Measurements from ENCODE around the gene NTM.
"Not testable (repeated sequence)": the region's sequence is repeated elsewhere in the genome, so short reads cannot be mapped to it uniquely, and the experiment has no call there.

NTM gene

GRCh38 chr11:131908316-131908715 lies 537.9 kb downstream of the NTM start:
- no peak for DNase-seq

DNA sequence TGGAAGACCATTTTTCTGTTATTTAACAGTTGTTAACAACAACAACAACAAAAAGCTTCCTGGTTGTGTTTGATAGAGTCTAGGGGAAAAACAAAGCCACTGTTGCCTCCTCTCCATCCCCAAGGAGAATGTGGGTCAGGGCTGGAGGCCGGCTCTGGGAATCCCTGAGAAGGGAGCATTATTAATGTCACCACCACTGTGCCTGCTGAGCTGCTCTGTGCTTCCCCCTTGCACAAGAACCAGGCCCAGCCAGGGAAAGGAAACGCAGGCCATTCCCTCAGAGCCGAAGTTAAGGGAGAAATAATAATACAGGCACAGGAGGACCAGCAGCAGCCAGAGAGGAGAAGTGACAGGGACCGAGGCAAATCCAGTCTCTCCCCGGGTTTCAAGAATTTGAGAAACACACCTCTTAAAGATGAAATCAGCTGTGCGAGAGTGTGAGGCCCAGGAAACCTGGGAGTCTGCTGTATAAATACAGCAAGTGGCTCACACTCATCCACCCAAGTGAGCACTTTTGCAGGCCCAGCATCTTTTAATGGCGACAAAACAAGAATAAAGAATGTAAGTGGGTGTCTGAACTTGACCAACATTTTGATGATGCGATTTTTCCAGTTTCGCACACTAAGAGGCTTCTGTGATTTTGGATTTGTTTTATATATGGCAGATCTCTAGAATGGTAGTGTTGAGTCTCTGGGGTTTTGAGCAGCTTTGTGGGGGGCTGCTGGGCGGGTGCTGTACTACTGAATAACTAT lies 539.2 kb downstream of the NTM start:
- no peak for DNase-seq

GRCh38 chr11:131910178-131910522 lies 539.7 kb downstream of the NTM start:
- DNase-seq: no peak

- DNase-seq: no peak
These were observed 540.3 kb downstream of the NTM start for GRCh38 chr11:131910523-131911387.

DNA sequence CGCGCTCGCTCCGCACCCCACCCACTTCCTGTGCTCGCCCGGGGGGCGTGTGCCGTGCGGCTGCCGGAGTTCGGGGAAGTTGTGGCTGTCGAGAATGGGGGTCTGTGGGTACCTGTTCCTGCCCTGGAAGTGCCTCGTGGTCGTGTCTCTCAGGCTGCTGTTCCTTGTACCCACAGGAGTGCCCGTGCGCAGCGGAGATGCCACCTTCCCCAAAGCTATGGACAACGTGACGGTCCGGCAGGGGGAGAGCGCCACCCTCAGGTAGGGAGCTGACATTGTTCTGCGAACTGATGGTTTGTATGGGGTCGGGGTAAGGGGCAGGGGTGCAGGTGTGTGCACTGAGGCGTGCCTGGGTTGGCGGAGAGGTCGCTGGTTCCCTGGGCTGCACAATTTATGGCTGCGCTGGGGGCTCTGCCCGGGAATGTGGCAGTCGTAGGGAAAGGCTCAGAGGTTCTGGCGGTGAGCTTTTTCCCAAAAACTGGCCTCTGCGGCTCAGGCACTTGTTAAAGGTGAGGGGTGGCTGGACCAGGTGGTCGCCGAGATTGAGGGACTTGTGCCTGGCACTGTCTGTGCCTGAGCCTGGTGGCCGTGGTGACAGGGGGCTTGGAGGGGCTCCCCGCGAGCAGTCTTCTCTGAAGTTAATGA lies 541.1 kb downstream of the NTM start:
- not testable (repeated sequence) for DNase-seq

DNA sequence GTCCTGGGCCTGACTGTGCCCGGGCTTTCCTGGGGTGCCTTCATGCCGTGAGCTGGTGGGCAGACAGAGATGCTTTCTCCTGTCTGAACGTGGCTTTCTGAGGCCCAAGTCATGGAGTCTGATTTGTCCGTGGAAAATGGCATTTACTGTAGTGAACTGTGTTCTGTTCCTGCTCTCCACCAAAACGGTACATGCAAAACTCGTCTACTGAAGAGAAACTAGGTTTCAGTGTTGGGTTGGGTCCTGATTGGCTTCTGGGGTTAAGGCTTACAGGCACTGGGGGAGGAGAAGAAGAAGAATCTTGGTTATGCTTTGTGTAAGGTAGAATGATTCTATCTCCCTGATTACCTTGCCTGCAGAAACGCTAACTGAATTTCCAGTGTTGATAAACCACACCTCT lies 541.7 kb downstream of the NTM start:
- no peak for DNase-seq

- no peak for DNase-seq
These were observed 542.9 kb downstream of the NTM start for GRCh38 chr11:131913267-131913666.

- no peak for DNase-seq
These were observed 544.0 kb downstream of the NTM start for GRCh38 chr11:131914361-131914774.

DNA sequence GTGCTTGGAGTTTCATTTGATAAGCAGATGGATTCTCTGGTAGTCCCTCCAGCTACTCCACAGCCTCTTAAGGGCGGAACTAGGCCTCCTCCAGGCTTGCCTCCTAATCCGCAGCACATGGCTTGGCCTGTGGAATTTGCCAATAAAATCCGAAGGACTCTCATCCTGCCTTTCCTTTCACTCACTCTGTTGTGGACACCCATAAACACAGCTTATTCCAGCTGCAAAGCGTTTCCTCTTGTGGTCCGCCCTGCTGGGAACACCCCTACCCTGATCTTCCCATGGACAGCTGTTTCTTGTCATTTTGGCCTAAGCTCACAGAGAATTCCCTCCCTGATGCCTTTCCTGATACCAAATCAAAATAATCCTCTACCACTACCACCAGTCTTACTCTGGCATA lies 546.2 kb downstream of the NTM start:
- DNase-seq: no peak

DNA sequence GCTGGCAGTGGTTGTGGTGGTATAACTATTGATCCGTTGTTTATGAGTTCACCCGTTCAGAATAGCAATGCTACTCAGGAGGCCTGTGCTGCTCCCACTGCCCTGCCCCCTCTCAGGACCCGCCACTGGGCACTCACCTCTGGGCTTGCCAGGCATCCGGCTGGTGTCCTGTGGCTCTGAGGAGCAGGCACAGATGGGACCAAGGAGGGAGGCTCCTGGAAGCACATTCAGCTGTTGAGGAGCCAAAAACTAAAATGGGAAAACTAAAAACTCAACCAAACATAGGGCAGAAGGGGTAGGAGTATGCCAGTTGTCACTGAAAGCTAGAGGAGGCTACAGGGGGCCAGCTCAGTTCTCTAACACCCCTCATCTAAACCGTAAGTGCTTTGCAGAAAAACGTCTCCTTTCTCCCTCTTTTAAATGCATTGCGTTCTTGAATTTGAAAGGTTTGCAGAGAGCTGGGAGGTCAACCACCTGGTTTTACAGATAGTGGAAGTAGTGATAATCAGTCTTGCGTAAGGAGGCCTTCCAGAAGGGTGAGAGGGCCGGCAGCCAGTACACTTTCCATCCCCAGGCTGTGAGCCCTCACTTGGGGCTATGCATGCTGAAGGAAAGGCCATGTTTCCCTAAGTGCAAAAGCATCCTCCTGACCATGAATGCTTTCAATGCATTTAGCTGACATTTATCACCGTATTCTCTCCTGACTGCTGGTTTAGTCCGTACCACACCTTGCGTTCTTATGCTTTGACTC lies 547.4 kb downstream of the NTM start:
- no peak for DNase-seq

- no peak for DNase-seq
These were observed 548.2 kb downstream of the NTM start for GRCh38 chr11:131918663-131919062.

GRCh38 chr11:131922220-131922619 lies 551.8 kb downstream of the NTM start:
- no peak for DNase-seq

DNA sequence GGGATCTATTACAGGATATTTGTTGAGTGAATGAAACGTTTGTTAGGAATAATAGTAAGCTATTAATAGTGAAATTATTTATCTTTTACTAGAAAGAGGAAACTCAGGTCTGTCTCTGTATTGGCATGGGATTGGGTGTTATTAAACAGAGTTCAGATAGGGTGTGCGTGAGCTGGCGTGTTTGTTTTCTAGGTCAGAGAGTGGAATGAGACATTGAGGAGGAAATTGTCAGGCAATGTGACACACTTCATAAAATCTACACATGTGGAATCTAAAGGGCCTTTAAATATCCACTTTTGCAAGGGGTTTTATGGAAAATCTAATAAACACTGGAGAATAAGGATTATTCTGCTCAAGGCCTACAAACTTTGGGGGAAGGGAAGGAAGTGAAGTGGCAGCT lies 552.9 kb downstream of the NTM start:
- no peak for DNase-seq

- no peak for DNase-seq
These were observed 553.6 kb downstream of the NTM start for GRCh38 chr11:131924001-131924400.

DNA sequence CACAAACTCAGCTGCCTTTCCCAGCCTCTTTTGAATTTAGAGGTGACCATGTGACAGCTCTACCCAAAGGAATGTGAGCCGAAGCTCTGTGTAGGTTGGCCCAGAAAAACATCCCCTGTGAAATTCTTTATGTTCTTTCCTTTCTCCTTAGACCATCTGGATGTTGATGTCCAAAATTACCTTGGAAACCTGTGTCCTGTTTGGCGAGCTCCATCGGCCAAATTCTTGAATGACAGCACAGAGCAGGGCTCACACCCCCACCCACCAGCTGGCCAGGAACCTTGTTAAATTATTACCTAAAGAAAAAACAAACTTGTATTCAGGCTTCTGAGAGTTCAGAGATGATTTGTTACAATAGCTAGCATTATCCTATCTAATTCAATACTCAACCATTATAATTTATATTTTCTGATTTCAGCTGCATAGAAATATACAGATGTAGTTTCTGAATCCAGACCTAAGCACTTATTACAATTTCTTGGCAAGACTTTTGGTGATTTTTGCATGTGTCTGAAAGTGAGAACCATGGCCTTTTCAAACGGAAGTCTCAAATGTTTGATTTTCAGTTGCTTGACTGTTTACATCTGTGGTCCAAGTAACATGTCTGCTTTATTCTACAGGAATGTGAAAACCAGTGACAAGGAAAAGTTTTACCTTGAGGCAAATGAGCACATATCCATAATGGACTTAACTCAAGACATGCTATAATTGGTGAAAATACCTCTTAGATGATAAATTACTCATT lies 554.2 kb downstream of the NTM start:
- no peak for DNase-seq

- DNase-seq: no peak
These were observed 555.4 kb downstream of the NTM start for GRCh38 chr11:131925829-131926228.

GRCh38 chr11:131928992-131929391 lies 558.6 kb downstream of the NTM start:
- no peak for DNase-seq

DNA sequence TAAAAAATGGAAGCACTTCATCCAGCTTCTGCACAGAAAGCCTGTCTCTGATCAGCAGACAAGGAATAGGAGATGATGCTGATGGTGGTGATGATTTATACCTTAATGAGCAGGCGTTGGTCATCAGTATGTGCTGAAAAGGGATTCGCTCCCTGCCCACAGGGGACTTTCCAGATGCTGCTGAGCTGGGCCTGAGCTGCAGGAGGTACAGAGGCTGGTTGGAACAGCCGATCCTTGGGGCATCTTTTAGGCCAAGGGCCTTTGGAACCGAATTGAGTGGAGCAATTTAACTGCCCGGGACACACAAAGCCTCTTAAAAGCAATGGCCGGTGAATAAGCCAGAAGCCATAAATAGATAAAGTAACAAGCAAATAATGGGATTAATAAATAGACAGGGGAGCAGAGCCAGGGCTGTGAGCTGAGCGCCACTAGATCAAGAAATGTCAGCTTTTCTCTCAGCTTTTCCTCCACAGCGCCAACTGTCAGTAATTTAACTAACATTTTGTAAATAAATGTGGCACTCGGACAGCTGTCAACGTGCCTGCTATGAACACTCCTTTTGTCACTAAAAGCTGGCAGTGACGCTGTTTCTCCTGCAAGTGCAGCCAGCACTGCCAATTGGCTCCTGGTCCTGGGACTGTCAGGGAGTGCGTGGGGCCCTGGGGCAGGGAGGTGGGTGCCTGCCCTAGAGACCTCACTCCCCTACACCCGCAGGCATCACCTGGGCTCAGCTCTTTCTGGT lies 562.3 kb downstream of the NTM start:
- no peak for DNase-seq

DNA sequence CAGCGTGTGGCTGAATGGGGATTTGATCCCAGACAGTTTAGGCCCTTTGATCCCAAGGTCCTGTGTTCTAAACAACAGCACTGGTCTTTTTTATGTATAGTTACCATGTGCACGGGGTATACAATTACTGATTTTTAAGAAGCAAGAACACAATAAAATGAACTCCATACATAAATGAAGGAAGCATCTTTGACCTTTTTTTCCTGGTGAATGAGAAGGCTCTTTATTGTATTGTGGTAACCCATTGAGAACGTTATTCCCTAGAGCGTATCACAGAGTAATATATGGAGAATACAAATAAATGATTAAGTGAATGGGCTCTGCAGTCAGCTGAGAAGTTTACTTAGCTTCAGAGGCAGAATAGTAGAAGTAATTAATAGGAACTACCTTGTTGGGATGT lies 563.6 kb downstream of the NTM start:
- no peak for DNase-seq

- no peak for DNase-seq
These were observed 567.9 kb downstream of the NTM start for GRCh38 chr11:131938351-131938751.

DNA sequence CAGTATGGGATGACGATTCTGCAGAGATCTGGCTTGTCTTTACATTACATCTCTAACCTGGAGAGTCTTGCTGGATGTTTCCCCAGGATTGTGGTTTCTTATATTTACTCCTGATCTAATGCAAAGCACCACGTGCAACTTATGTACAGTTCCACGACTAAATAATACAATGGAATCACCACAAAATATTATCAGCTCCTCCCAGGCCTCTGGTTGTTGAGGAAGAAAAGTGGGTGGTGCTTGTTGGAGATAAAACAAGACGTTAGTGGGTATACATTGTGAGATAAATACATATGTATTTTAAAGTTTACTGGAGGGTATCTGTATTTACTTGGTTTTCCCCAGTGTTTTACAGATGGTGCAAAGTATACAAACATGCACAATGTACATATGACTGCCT lies 569.7 kb downstream of the NTM start:
- DNase-seq: no peak

- DNase-seq: no peak
These were observed 572.5 kb downstream of the NTM start for GRCh38 chr11:131942878-131943277.

Measured in NCI-H1436 treated with DMSO at 0.1 percent for 48 hours (cell line).